ENCODE measurements around the gene SUSD2.

Gene SUSD2

GRCh38 chr22:24217384-24217783 is 36.1 kb downstream of the SUSD2 start:
- DNase-seq (ENCODE audit: low read depth): no peak
- no peak for TF ChIP-seq CTCF (IDR thresholded peaks at IDR 0.05; ENCODE audit: insufficient read depth, low read depth, low read length, missing control alignments)
- H3K4me3 ChIP-seq (ENCODE audit: low read depth, low read length): no peak overlapping the region

GRCh38 chr22:24219750-24220149 is 38.5 kb downstream of the SUSD2 start:
- DNase-seq (ENCODE audit: low read depth): no peak
- no peak overlapping the region for H3K4me3 ChIP-seq (ENCODE audit: low read depth, low read length)
- no peak for TF ChIP-seq CTCF (IDR thresholded peaks at IDR 0.05; ENCODE audit: insufficient read depth, low read depth, low read length, missing control alignments)

GRCh38 chr22:24224468-24224867 is 43.2 kb downstream of the SUSD2 start:
- H3K4me3 ChIP-seq (ENCODE audit: low read depth, low read length): no peak overlapping the region
- no peak for TF ChIP-seq CTCF (IDR thresholded peaks at IDR 0.05; ENCODE audit: insufficient read depth, low read depth, low read length, missing control alignments)
- DNase-seq (ENCODE audit: low read depth): no peak

- DNase-seq (ENCODE audit: low read depth): no peak
Observed at GRCh38 chr22:24225044-24225601, 43.8 kb downstream of the SUSD2 start.

GRCh38 chr22:24225951-24226350 is 44.7 kb downstream of the SUSD2 start:
- no peak for DNase-seq (ENCODE audit: low read depth)
- TF ChIP-seq CTCF (IDR thresholded peaks at IDR 0.05; ENCODE audit: insufficient read depth, low read depth, low read length, missing control alignments): no peak

More at GRCh38 chr22:24225044-24225601, 43.8 kb downstream of the SUSD2 start:
- TF ChIP-seq CTCF (IDR thresholded peaks at IDR 0.05; ENCODE audit: insufficient read depth, low read depth, low read length, missing control alignments): no peak
- no peak overlapping the region for H3K4me3 ChIP-seq (ENCODE audit: low read depth, low read length)

GRCh38 chr22:24230911-24231656 is 49.8 kb downstream of the SUSD2 start:
- peak; percentile 63 for TF ChIP-seq CTCF (IDR thresholded peaks at IDR 0.05; ENCODE audit: insufficient read depth, low read depth, low read length, missing control alignments)
- H3K4me3 ChIP-seq (ENCODE audit: low read depth, low read length): no peak overlapping the region
- peak; percentile 52 for DNase-seq (ENCODE audit: low read depth)

More at GRCh38 chr22:24225951-24226350, 44.7 kb downstream of the SUSD2 start:
- no peak overlapping the region for H3K4me3 ChIP-seq (ENCODE audit: low read depth, low read length)
